Uterus (tissue), 2 donors: Measurements from ENCODE around the gene AKT3.

Experiments used
- CTCF ChIP-seq, 4 experiments: fragments of 200-600 bp in 2 of 4; fragments of 450-650 bp in 2 of 4; sonication (generic) in 2 of 4; IDR thresholded peaks; one replicate each; pipeline ENCODE4 v1.5.1; 2016 to 2019; ENCODE audit warnings: antibody characterized with exemption in 4 of 4, mild to moderate bottlenecking in 2 of 4, moderate library complexity in 1 of 4
- POLR2A ChIP-seq, 2 donors: fragments of 450-650 bp; IDR thresholded peaks; one replicate each; pipeline ENCODE4 v1.6.1; 2016; ENCODE audit warnings: antibody characterized with exemption in 2 of 2, mild to moderate bottlenecking in 1 of 2, moderate library complexity in 1 of 2

- no peak for TF ChIP-seq CTCF (IDR thresholded peaks at IDR 0.05)
- no peak for TF ChIP-seq POLR2A (IDR thresholded peaks at IDR 0.05)
These were observed 1.7 kb upstream of the AKT3 start for GRCh38 chr1:243851765-243852164.
